GM12878 (cell line): Measurements from ENCODE around the gene HYAL1. TPM values are rescaled to one million over a fixed set of nuclear protein-coding genes. Genes with fewer than 3 reads are reported as not detected.

Experiments used
- ATAC-seq: fragments of 200-7000 bp; cut with Tn5 transposase; 3 replicates; pipeline ENCODE4 v1.9.1; 2020; ENCODE audit warnings: mild to moderate bottlenecking, moderate library complexity
- BruUV-seq: library from RNA; stranded (reverse); fragments of 400-500 nt; replicated peaks from 2 replicates; lab custom pipeline; 2021; lab: Mats Ljungman, UMichigan
- CTCF ChIA-PET: fragments of 300-600 bp; sonication (Branson Sonifier 250); formaldehyde crosslinking; extraction: SDS; loops from one replicate; lab custom pipeline; 2021; ENCODE audit warnings: inconsistent platforms; lab: Yijun Ruan, JAX
- POLR2A ChIA-PET: fragments of 350-600 bp; formaldehyde crosslinking; extraction: SDS; loops from one replicate; lab custom pipeline; 2021; ENCODE audit warnings: inconsistent platforms; lab: Charles Lee
- RAD21 ChIA-PET: fragments of 300-600 bp; sonication (Branson Sonifier 250); formaldehyde crosslinking; loops from one replicate; lab custom pipeline; 2023; ENCODE audit warnings: antibody characterized with exemption; ENCODE audit not compliant: unreplicated experiment; lab: Charles Lee
- SMC1A ChIA-PET: fragments of 300-600 bp; sonication (Branson Sonifier 250); formaldehyde crosslinking; loops from one replicate; lab custom pipeline; 2023; ENCODE audit not compliant: unreplicated experiment, uncharacterized antibody; lab: Charles Lee
- DNase-seq: peaks from one replicate; pipeline ENCODE4 v3.0.0-alpha.2; 2011; ENCODE audit warnings: low read depth, low spot score
- FAIRE-seq: peaks from 3 replicates; lab custom pipeline; 2011; peaks lifted over from hg19 to GRCh38; lab: Jason Lieb, UNC
- H2AFZ ChIP-seq: 2 replicates; pipeline ENCODE4 v1.6.0; 2011; ENCODE audit warnings: low read depth, low read length, control low read depth; ENCODE audit not compliant: control insufficient read depth
- H3K27ac ChIP-seq: 2 replicates; pipeline ENCODE4 v1.5.1; 2011; ENCODE audit warnings: control low read depth; ENCODE audit not compliant: control insufficient read depth, insufficient read depth
- H3K27me3 ChIP-seq, 2 experiments: replicated peaks in 1 of 2; 2 replicates each; pipeline versions ENCODE4 v1.6.0 to v1.6.1; 2011; ENCODE audit warnings: low read length in 1 of 2; ENCODE audit not compliant: control insufficient read depth in 2 of 2, insufficient read depth in 2 of 2
- H3K36me3 ChIP-seq, 2 experiments: 2 replicates each; pipeline ENCODE4 v1.5.1; 2011; ENCODE audit warnings: low read length in 1 of 2; ENCODE audit not compliant: control insufficient read depth in 2 of 2, insufficient read depth in 2 of 2
- H3K4me1 ChIP-seq: 2 replicates; pipeline ENCODE4 v1.6.1; 2011; ENCODE audit warnings: mild to moderate bottlenecking, low read length, moderate library complexity, mixed read lengths; ENCODE audit not compliant: control insufficient read depth, insufficient read depth
- H3K4me2 ChIP-seq: 2 replicates; pipeline ENCODE4 v1.6.0; 2011; ENCODE audit warnings: control low read depth; ENCODE audit not compliant: control insufficient read depth, insufficient read depth
- H3K4me3 ChIP-seq: fragments of 200-600 bp; sonication (generic); 2 replicates; pipeline ENCODE4 v1.5.1; 2016
- H3K79me2 ChIP-seq: 2 replicates; pipeline ENCODE4 v1.6.0; 2011; ENCODE audit warnings: low read length; ENCODE audit not compliant: control insufficient read depth, insufficient read depth
- H3K9ac ChIP-seq: 2 replicates; pipeline ENCODE4 v1.8.0; 2011; ENCODE audit warnings: low read length, control low read depth, mixed read lengths; ENCODE audit not compliant: control insufficient read depth, insufficient read depth
- H3K9me3 ChIP-seq: replicated peaks from 3 replicates; pipeline ENCODE4 v1.5.1; 2011; ENCODE audit warnings: mild to moderate bottlenecking, low read length; ENCODE audit not compliant: control insufficient read depth, insufficient read depth
- H4K20me1 ChIP-seq: 2 replicates; pipeline ENCODE4 v1.6.0; 2011; ENCODE audit not compliant: control insufficient read depth, insufficient read depth
- ASH2L ChIP-seq: fragments of 300-600, 200-600 bp; sonication (generic); IDR thresholded peaks from 2 replicates; pipeline ENCODE4 v1.6.1; 2017; ENCODE audit warnings: low read depth, mild to moderate bottlenecking, borderline replicate concordance
- CBX3 ChIP-seq: fragments of 200-600 bp; sonication (generic); IDR thresholded peaks from 2 replicates; pipeline ENCODE4 v1.6.1; 2016; ENCODE audit warnings: low read depth, borderline replicate concordance
- HDGF ChIP-seq: fragments of 450-650 bp; IDR thresholded peaks from 2 replicates; pipeline ENCODE4 v1.6.1; 2016; ENCODE audit warnings: antibody characterized with exemption
- MXI1 ChIP-seq: fragments of 150-350 bp; IDR thresholded peaks from 2 replicates; pipeline ENCODE4 v1.6.1; 2011; ENCODE audit warnings: low read depth, mild to moderate bottlenecking, inconsistent platforms, low read length, improper control_type of control experiment
- NKRF ChIP-seq: fragments of 450-650 bp; conservative IDR thresholded peaks from 2 replicates; pipeline ENCODE4 v1.6.1; 2017; ENCODE audit warnings: mild to moderate bottlenecking, moderate library complexity
- SMC3 ChIP-seq: IDR thresholded peaks from 2 replicates; pipeline ENCODE4 v1.6.1; 2011; ENCODE audit warnings: low read length, improper control_type of control experiment, borderline replicate concordance
- TBL1XR1 ChIP-seq: IDR thresholded peaks from 2 replicates; pipeline ENCODE4 v1.6.1; 2012; ENCODE audit warnings: low read depth, low read length, improper control_type of control experiment
- USF2 ChIP-seq: IDR thresholded peaks from 2 replicates; pipeline ENCODE4 v1.6.1; 2011; ENCODE audit warnings: low read depth, low read length, improper control_type of control experiment, borderline replicate concordance
- WGBS: methylation state at CpG from one replicate; pipeline ENCODE4 v1.1.6; 2016; ENCODE audit warnings: low lambda C conversion rate; ENCODE audit not compliant: insufficient replicate concordance, insufficient coverage; ENCODE audit errors: missing lambda C conversion rate; 5-methylcytosine and 5-hydroxymethylcytosine counted together
- in situ Hi-C: fragments of 300-500 bp; cut with MboI; formaldehyde crosslinking; loops from 9 replicates; pipeline ENCODE4 v1.14.3; 2018; ENCODE audit warnings: mixed read lengths
- intact Hi-C: fragments of 100-400 bp; cut with micrococcal nuclease; formaldehyde crosslinking; loops from one replicate; pipeline ENCODE4 v1.14.2; 2022; ENCODE audit not compliant: unreplicated experiment
- polyA plus RNA-seq, 11 experiments: library from polyadenylated mRNA; depleted of rRNA in 4 of 11; unstranded in 6 of 11; stranded (reverse) in 5 of 11; fragments of >200 nt; fragmentation: Nextera tagmentation in 4 of 11; fragmentation: Illumina TruSeq in 1 of 11; extraction: Ambion mirVana in 4 of 11; extraction: Trizol in 1 of 11; gene quantifications; 1 replicate in 1 of 11; 2 replicates in 10 of 11; pipeline versions ENCODE4 v1.2.1 to v1.2.3, GENCODE V29; 2011 to 2016; ENCODE audit warnings: inconsistent platforms in 2 of 11, missing spikeins in 2 of 11, low read depth in 1 of 11
- total RNA-seq, 4 experiments: library from RNA; depleted of rRNA in 3 of 4; stranded (reverse); fragments of >200 nt in 3 of 4; fragmentation: Illumina TruSeq in 1 of 4; extraction: Trizol in 1 of 4; gene quantifications; 2 replicates each; pipeline versions ENCODE4 v1.2.1 to v1.2.3, GENCODE V29; 2013 to 2021
- TF ChIP-seq, protein P1 (sequence below), 3 experiments: IDR thresholded peaks in 2 of 3; conservative IDR thresholded peaks in 1 of 3; 2 replicates each; pipeline ENCODE4 v1.5.1; 2011; ENCODE audit warnings: low read depth in 3 of 3, low read length in 3 of 3, mild to moderate bottlenecking in 3 of 3, control low read depth in 2 of 3, moderate library complexity in 2 of 3, inconsistent platforms in 1 of 3, mixed read lengths in 1 of 3; ENCODE audit not compliant: control insufficient read depth in 2 of 3, insufficient read depth in 1 of 3; ENCODE audit errors: extremely low read depth in 1 of 3

Gene HYAL1
- total and polyA plus RNA-seq, 10 of the 15 experiments (the other 5 are each of a cell fraction or from before 2014, with no cell fraction given) = 0.04 to 0.55 (median 0.18) TPM; not detected in 2

- SMC1A ChIA-PET = interaction anchor here (1.8 kb wide), 1 partner anchor 19 kb away, joined by 4 read pairs; the partner anchor contains the start of genes HYAL3 and NAA80
- 87% methylated on average over 11 of the region's 11 CpGs for WGBS
- Histone ChIP-seq H3K27me3 (no peaks in the 10 kb centered on the region), H3K4me2 (no peak overlapping the region), H3K9ac (no peak overlapping the region), H3K9me3 (no peaks in the 10 kb centered on the region), H3K4me3 (no peak overlapping the region), H3K4me1 (peaks cover 23% of the 10 kb centered on the region), H4K20me1 (no peaks in the 10 kb centered on the region), H3K27ac (no peak overlapping the region), H2AFZ (no peak overlapping the region), H3K79me2 (peaks cover 5% of the 10 kb centered on the region), H3K36me3 (peaks cover 0 to 2% of the 10 kb centered on the region in 2 experiments; a peak in 2 of 4 replicates)
- no peak for DNase-seq
- intact Hi-C loops = no loop called here
- no peak for ATAC-seq
- TF ChIP-seq MXI1 (no peak), NKRF (no peak), TBL1XR1 (no peak), USF2 (no peak), HDGF (no peak), CBX3 (no peak), SMC3 (no peak), ASH2L (no peak)
- TF ChIP-seq, protein P1, sequence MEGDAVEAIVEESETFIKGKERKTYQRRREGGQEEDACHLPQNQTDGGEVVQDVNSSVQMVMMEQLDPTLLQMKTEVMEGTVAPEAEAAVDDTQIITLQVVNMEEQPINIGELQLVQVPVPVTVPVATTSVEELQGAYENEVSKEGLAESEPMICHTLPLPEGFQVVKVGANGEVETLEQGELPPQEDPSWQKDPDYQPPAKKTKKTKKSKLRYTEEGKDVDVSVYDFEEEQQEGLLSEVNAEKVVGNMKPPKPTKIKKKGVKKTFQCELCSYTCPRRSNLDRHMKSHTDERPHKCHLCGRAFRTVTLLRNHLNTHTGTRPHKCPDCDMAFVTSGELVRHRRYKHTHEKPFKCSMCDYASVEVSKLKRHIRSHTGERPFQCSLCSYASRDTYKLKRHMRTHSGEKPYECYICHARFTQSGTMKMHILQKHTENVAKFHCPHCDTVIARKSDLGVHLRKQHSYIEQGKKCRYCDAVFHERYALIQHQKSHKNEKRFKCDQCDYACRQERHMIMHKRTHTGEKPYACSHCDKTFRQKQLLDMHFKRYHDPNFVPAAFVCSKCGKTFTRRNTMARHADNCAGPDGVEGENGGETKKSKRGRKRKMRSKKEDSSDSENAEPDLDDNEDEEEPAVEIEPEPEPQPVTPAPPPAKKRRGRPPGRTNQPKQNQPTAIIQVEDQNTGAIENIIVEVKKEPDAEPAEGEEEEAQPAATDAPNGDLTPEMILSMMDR (IDR thresholded peaks at IDR 0.05 in 2 of 3, conservative IDR thresholded peaks at IDR 0.05 in 1 of 3; ENCODE audit: control insufficient read depth in 2 of 3, extremely low read depth in 1 of 3, insufficient read depth in 1 of 3, low read depth in 3 of 3, low read length in 3 of 3) = no peak
- BruUV-seq = no TSS peak
- RAD21 ChIA-PET = no interaction called here
- FAIRE-seq = no peak
- POLR2A ChIA-PET = interaction anchor here (1.0 to 1.9 kb wide), 3 partner anchors 19 to 58 kb away, joined by 3 to 7 read pairs (median 5); partner anchors contain the start of genes HYAL3 and NAA80
- in situ Hi-C loops = no loop called here
- CTCF ChIA-PET = interaction anchor here (1.2 to 1.8 kb wide), 4 partner anchors 10 to 72 kb away, joined by 3 to 8 read pairs (median 4); partner anchors contain the start of genes HYAL3, NAA80 and TUSC2
These were observed 14.8 kb upstream of the HYAL1 start for GRCh38 chr3:50318163-50318562.
